ENCODE results near the gene DRC7.

GRCh38 chr16:57686577-57686976, 8.0 kb upstream of the DRC7 start:
- TF ChIP-seq, protein P1, sequence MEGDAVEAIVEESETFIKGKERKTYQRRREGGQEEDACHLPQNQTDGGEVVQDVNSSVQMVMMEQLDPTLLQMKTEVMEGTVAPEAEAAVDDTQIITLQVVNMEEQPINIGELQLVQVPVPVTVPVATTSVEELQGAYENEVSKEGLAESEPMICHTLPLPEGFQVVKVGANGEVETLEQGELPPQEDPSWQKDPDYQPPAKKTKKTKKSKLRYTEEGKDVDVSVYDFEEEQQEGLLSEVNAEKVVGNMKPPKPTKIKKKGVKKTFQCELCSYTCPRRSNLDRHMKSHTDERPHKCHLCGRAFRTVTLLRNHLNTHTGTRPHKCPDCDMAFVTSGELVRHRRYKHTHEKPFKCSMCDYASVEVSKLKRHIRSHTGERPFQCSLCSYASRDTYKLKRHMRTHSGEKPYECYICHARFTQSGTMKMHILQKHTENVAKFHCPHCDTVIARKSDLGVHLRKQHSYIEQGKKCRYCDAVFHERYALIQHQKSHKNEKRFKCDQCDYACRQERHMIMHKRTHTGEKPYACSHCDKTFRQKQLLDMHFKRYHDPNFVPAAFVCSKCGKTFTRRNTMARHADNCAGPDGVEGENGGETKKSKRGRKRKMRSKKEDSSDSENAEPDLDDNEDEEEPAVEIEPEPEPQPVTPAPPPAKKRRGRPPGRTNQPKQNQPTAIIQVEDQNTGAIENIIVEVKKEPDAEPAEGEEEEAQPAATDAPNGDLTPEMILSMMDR (IDR thresholded peaks at IDR 0.05; ENCODE audit: low read depth, low read length) = no peak
- TF ChIP-seq EZH2phosphoT487 (IDR thresholded peaks at IDR 0.05; ENCODE audit: low read depth) = no peak

Measured in OCI-LY3 (cell line).